ENCODE measurements around the gene CSNK2A1. TPM values are rescaled to one million over a fixed set of nuclear protein-coding genes. Genes with fewer than 3 reads are reported as not detected.

Gene CSNK2A1
- total RNA-seq, 1 donor from 2014 or later: 84.8 TPM

GRCh38 chr20:427401-427800 is 116.2 kb downstream of the CSNK2A1 start:
- ATAC-seq (no peak), DNase-seq (no peak)
- intact Hi-C loops (cut with DNase I): no loop called here
- no peaks in the 10 kb centered on the region for H3K4me1 ChIP-seq
- H3K27ac ChIP-seq: no peak overlapping the region
- H3K36me3 ChIP-seq: peaks cover 78% of the 10 kb centered on the region
- no peaks in the 10 kb centered on the region for H3K27me3 ChIP-seq
- TF ChIP-seq, protein P1, sequence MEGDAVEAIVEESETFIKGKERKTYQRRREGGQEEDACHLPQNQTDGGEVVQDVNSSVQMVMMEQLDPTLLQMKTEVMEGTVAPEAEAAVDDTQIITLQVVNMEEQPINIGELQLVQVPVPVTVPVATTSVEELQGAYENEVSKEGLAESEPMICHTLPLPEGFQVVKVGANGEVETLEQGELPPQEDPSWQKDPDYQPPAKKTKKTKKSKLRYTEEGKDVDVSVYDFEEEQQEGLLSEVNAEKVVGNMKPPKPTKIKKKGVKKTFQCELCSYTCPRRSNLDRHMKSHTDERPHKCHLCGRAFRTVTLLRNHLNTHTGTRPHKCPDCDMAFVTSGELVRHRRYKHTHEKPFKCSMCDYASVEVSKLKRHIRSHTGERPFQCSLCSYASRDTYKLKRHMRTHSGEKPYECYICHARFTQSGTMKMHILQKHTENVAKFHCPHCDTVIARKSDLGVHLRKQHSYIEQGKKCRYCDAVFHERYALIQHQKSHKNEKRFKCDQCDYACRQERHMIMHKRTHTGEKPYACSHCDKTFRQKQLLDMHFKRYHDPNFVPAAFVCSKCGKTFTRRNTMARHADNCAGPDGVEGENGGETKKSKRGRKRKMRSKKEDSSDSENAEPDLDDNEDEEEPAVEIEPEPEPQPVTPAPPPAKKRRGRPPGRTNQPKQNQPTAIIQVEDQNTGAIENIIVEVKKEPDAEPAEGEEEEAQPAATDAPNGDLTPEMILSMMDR (IDR thresholded peaks at IDR 0.05): no peak
- H3K9me3 ChIP-seq: no peaks in the 10 kb centered on the region
- no peak overlapping the region for H3K4me3 ChIP-seq

DNA sequence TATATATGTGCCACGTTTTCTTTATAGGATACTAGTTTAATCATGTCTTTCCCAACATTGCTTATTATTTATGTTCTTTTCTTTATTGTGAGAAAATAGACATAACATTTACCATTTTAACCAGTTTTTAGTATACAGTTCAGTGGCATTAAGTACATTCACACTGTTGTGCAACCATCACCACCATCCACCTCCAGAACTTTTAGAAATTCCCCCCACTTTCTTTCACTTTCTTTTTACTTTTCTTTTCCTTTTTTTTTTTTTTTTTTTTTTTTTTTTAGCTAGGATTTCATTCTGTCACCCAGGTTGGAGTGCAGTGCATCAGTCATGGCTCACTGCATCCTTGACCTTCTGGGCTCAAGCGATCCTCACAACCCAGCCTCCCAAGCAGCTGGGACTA is 117.0 kb downstream of the CSNK2A1 start:
- no peak for ATAC-seq
- intact Hi-C loops (cut with DNase I): no loop called here
- TF ChIP-seq, protein P1 (IDR thresholded peaks at IDR 0.05): no peak
- H3K4me3 ChIP-seq: no peak overlapping the region
- no peaks in the 10 kb centered on the region for H3K4me1 ChIP-seq
- no peak overlapping the region for H3K27ac ChIP-seq
- no peaks in the 10 kb centered on the region for H3K27me3 ChIP-seq
- no peak for DNase-seq
- H3K9me3 ChIP-seq: no peaks in the 10 kb centered on the region
- peaks cover 76% of the 10 kb centered on the region for H3K36me3 ChIP-seq

Other genes starting within 250 kb of the CSNK2A1 start
- gene ZCCHC3, start 246.2 kb downstream of the CSNK2A1 start, total RNA-seq: 15.7 TPM
- 8.4 TPM for gene SOX12, start 218.2 kb downstream of the CSNK2A1 start, total RNA-seq
- 19.9 TPM for gene NRSN2, start 196.7 kb downstream of the CSNK2A1 start, total RNA-seq
- 16.8 TPM for gene TRIB3, start 163.0 kb downstream of the CSNK2A1 start, total RNA-seq
- 101 TPM for gene RBCK1, start 135.5 kb downstream of the CSNK2A1 start, total RNA-seq
- 38.4 TPM for gene TBC1D20, start 81.3 kb downstream of the CSNK2A1 start, total RNA-seq
- 0.43 TPM for gene TCF15, start 66.5 kb upstream of the CSNK2A1 start, total RNA-seq
- gene SRXN1, start 109.4 kb upstream of the CSNK2A1 start, total RNA-seq: 41.2 TPM
- gene SCRT2, start 132.0 kb upstream of the CSNK2A1 start, total RNA-seq: not detected
- gene SLC52A3, start 224.7 kb upstream of the CSNK2A1 start, total RNA-seq: 3.6 TPM